Cardiac fibroblast (primary cell): Measurements from ENCODE around the gene PKHD1.
"Not testable (repeated sequence)": the region's sequence is repeated elsewhere in the genome, so short reads cannot be mapped to it uniquely, and the experiment has no call there.

Source experiments
- DNase-seq, 2 donors: peaks; one replicate each; pipeline versions ENCODE4 v3.0.0 to v3.0.0-alpha.2; 2010; ENCODE audit warnings: low read depth in 2 of 2
- H3K4me3 ChIP-seq, 2 donors: replicated peaks in 1 of 2; 1 replicate in 1 of 2; 2 replicates in 1 of 2; pipeline ENCODE4 v1.5.1; 2011; ENCODE audit warnings: low read depth in 2 of 2, low read length in 2 of 2, mild to moderate bottlenecking in 2 of 2, moderate library complexity in 1 of 2
- TF ChIP-seq, protein P1 (sequence below): IDR thresholded peaks from one replicate; pipeline ENCODE4 v1.5.1; 2011; ENCODE audit warnings: low read depth, mild to moderate bottlenecking, low read length, inconsistent platforms

The PKHD1 gene

DNA sequence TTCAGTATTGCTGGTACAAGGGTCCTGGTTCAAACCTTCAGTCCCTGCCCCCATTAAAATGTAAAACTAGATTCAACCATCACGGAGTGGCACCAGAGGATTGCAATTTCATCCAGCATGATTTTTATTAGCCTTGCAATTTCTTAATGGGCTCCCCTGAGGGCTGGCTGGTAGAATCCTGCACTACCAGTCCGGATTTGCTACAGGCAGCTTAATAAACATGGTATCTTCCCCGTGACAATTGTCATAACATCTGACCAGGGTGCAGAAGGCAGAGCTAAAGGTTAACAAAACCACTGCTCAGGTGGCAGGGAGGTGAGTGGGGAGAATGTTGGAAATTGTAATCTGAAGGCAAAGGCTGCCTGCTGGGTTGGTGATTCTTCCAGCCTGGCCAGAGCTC lies 94.5 kb downstream of the PKHD1 start:
- no peak overlapping the region for H3K4me3 ChIP-seq
- TF ChIP-seq, protein P1, sequence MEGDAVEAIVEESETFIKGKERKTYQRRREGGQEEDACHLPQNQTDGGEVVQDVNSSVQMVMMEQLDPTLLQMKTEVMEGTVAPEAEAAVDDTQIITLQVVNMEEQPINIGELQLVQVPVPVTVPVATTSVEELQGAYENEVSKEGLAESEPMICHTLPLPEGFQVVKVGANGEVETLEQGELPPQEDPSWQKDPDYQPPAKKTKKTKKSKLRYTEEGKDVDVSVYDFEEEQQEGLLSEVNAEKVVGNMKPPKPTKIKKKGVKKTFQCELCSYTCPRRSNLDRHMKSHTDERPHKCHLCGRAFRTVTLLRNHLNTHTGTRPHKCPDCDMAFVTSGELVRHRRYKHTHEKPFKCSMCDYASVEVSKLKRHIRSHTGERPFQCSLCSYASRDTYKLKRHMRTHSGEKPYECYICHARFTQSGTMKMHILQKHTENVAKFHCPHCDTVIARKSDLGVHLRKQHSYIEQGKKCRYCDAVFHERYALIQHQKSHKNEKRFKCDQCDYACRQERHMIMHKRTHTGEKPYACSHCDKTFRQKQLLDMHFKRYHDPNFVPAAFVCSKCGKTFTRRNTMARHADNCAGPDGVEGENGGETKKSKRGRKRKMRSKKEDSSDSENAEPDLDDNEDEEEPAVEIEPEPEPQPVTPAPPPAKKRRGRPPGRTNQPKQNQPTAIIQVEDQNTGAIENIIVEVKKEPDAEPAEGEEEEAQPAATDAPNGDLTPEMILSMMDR = no peak
- no peak for DNase-seq

DNA sequence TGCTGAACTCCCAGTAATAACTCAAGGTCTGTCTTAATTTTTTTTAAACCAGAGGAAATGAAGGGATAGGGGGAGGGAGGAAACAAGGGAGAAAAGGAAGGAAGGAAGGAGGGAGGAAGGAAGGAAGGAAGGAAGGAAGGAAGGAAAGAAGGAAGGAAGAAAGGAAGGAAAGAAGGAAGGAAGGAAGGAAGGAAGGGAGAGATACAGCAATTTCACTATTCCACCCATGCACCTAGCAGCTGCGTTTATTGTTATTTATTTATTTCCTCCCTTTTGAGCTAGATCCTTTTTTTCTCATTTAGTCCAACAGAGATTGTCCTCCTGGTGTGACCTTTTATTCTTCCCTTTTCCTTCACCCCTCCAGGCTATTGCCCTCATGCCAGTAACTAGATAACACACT lies 97.6 kb downstream of the PKHD1 start:
- TF ChIP-seq, protein P1 = no peak
- DNase-seq = no peak
- H3K4me3 ChIP-seq = no peak overlapping the region

DNA sequence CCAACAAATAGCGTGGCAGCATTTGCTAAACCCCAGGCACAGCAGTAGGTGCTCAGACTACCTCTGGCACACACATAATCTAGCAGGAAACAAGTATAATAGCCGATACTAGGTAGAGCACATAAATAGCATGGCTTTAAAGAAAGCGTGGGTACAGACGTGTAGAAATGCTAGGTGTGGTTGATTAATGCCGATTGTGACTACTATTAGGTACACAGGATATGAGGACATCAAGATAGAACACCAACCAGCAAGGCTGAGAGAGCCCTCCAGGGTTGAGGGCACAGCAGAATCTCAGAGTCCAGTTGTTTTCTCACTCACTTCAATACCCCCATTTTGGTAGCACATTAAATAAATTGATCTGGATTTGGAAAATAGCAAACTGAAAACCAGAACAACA lies 100.5 kb downstream of the PKHD1 start:
- DNase-seq = no peak
- TF ChIP-seq, protein P1 = no peak

DNA sequence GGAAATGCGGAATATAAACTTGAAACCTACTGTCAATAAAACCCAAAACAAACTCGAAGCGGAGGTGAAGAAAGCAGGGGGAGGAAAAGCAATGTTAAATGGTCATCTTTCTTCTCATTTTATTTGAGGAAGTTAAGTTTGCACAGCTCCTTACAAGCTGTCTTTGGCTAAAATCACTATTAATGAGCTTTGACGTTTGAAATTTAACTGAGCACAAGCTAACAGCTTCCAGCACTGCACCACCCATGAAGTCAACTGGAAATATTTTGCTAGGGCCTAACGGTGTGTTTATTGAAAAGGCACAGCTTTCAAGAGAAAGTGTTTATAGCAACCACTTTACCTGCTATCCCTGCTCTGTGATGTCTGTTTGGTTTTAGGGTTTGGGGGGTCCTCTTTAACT lies 103.8 kb downstream of the PKHD1 start:
- TF ChIP-seq, protein P1 = no peak
- no peak overlapping the region for H3K4me3 ChIP-seq
- DNase-seq = no peak

More for the DNA sequence above, 100.5 kb downstream of the PKHD1 start:
- no peak overlapping the region for H3K4me3 ChIP-seq

DNA sequence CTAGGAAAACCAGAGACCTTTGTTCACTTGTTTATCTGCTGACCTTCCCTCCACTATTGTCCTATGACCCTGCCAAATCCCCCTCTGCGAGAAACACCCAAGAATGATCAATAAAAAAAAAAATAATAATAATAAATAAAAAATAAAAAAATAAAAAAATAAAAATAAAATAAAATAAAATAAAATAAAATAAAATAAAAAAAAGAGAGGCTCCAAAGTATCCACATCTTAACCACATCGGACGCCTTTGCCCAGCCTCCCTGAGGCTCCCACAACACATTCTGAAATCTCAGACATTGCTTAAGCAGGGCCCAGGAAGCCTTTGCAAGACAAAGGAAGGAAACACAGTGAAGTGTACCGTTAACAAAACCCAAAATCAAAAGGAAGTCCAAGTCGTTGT lies 104.7 kb downstream of the PKHD1 start:
- not testable (repeated sequence) for H3K4me3 ChIP-seq

DNA sequence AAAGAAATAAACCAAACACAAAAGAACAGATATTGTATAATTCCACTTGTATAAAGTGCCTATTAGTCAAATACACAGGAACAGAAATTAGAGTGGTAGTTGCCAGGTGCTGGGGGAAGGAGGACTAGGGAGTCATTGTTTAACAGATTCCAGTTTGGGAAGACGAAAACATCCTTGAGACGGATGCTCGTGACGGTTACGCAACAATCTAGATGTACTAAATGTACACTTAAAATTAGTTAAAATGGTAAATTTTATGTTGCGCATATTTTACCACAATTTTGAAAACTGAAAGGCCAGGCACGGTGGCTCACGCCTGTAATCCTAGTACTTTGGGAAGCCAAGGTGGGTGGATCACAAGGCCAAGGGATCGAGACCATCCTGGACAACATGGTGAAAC lies 111.0 kb downstream of the PKHD1 start:
- TF ChIP-seq, protein P1 = no peak
- H3K4me3 ChIP-seq = no peak overlapping the region
- DNase-seq = no peak

More for the DNA sequence above, 104.7 kb downstream of the PKHD1 start:
- DNase-seq = not testable (repeated sequence)

DNA sequence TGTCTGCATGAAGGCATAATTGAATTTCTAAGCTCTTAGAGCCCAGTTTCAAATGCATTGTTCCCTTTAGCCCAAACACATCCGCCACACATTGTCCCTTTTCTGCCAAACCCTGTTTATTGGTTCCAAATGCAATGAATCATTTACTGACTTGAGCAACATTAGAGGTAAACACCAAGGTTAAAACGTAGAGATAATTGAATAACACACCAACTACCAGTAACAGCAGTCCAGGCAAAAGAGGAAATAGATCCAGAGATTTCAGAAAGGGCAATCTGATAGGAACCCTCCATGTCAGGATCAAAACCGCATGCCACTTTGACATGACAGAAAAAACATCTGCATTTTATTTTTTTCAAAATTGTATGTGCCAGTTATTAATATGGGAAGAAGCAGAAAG lies 114.8 kb downstream of the PKHD1 start:
- H3K4me3 ChIP-seq = no peak overlapping the region
- TF ChIP-seq, protein P1 = no peak
- DNase-seq = no peak

DNA sequence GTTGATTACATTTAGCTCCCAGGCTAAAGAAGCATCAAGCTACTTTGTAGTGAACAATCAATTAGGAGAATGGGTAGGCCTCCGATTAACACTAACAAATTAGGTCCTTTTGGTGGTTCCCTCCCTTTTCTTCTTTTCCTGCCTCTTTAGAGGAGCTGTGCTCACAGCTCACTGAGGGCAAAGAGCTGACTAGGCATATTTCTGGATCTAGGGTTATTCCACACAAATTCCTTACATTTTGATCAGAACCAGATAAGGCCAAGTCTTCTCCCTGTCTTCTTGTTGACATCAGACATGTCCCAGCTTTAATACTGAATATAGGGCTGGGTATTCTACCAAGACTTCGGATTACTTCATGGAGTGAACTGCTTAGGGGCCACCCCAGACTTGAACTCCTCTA lies 119.1 kb downstream of the PKHD1 start:
- DNase-seq = no peak
- TF ChIP-seq, protein P1 = no peak
- no peak overlapping the region for H3K4me3 ChIP-seq
